GM12878 (cell line): ENCODE measurements around the gene RGS19. TPM values are rescaled to one million over a fixed set of nuclear protein-coding genes. Genes with fewer than 3 reads are reported as not detected.

ENCODE experiments used
- EZH2 ChIP-seq: IDR thresholded peaks from 2 replicates; pipeline ENCODE4 v1.6.1; 2012; ENCODE audit warnings: low read depth, mild to moderate bottlenecking, control low read depth, inconsistent platforms, low read length, borderline replicate concordance; ENCODE audit not compliant: control insufficient read depth
- HDGF ChIP-seq: fragments of 450-650 bp; IDR thresholded peaks from 2 replicates; pipeline ENCODE4 v1.6.1; 2016; ENCODE audit warnings: antibody characterized with exemption
- IKZF1 ChIP-seq: fragments of 450-650 bp; conservative IDR thresholded peaks from 2 replicates; pipeline ENCODE4 v1.6.1; 2017; ENCODE audit warnings: antibody characterized with exemption, mild to moderate bottlenecking
- MAX ChIP-seq: IDR thresholded peaks from 2 replicates; pipeline ENCODE4 v1.6.1; 2012; ENCODE audit warnings: low read depth, low read length, improper control_type of control experiment
- MEF2A ChIP-seq: IDR thresholded peaks from 2 replicates; pipeline ENCODE4 v1.6.1; 2011; ENCODE audit warnings: low read depth, mild to moderate bottlenecking, low read length, moderate library complexity; ENCODE audit not compliant: insufficient read depth
- MTA2 ChIP-seq: fragments of 450-650 bp; IDR thresholded peaks from 2 replicates; pipeline ENCODE4 v1.6.1; 2016; ENCODE audit warnings: low read depth, mild to moderate bottlenecking, moderate library complexity
- MXI1 ChIP-seq: fragments of 150-350 bp; IDR thresholded peaks from 2 replicates; pipeline ENCODE4 v1.6.1; 2011; ENCODE audit warnings: low read depth, mild to moderate bottlenecking, inconsistent platforms, low read length, improper control_type of control experiment
- NFIC ChIP-seq: IDR thresholded peaks from 2 replicates; pipeline ENCODE4 v1.6.1; 2012; ENCODE audit warnings: low read depth, mild to moderate bottlenecking, inconsistent platforms, low read length, moderate library complexity
- NR2F1 ChIP-seq: fragments of 450-650 bp; conservative IDR thresholded peaks from 2 replicates; pipeline ENCODE4 v1.6.1; 2017; ENCODE audit warnings: mild to moderate bottlenecking
- NRF1 ChIP-seq: conservative IDR thresholded peaks from 2 replicates; pipeline ENCODE4 v1.6.1; 2011; ENCODE audit warnings: mild to moderate bottlenecking, low read depth, low read length, improper control_type of control experiment
- PAX5 ChIP-seq: IDR thresholded peaks from 2 replicates; pipeline ENCODE4 v1.6.1; 2011; ENCODE audit warnings: low read depth, low read length, borderline replicate concordance
- PKNOX1 ChIP-seq: fragments of 450-650 bp; IDR thresholded peaks from 2 replicates; pipeline ENCODE4 v1.6.1; 2016; ENCODE audit warnings: mild to moderate bottlenecking
- POLR2AphosphoS5 ChIP-seq: IDR thresholded peaks from 2 replicates; pipeline ENCODE4 v1.6.1; 2011; ENCODE audit warnings: mild to moderate bottlenecking, low read length, inconsistent platforms
- RAD21 ChIP-seq: IDR thresholded peaks from 2 replicates; pipeline ENCODE4 v1.6.1; 2011; ENCODE audit warnings: mild to moderate bottlenecking, low read depth, low read length, moderate library complexity; ENCODE audit not compliant: insufficient read depth
- RBBP5 ChIP-seq: fragments of 200-600 bp; sonication (generic); conservative IDR thresholded peaks from 2 replicates; pipeline ENCODE4 v1.6.1; 2016
- REST ChIP-seq: IDR thresholded peaks from 2 replicates; pipeline ENCODE4 v1.6.1; 2012; ENCODE audit warnings: mild to moderate bottlenecking, low read depth, low read length
- SP1 ChIP-seq: IDR thresholded peaks from one replicate; pipeline ENCODE4 v1.6.1; 2011; ENCODE audit warnings: low read depth, low read length
- SPI1 ChIP-seq: IDR thresholded peaks from 2 replicates; pipeline ENCODE4 v1.6.1; 2011; ENCODE audit warnings: low read depth, mild to moderate bottlenecking, low read length, moderate library complexity, borderline replicate concordance; ENCODE audit not compliant: insufficient read depth
- SREBF1 ChIP-seq: IDR thresholded peaks from 2 replicates; pipeline ENCODE4 v1.6.1; 2012; ENCODE audit warnings: mild to moderate bottlenecking, low read length
- SUZ12 ChIP-seq: fragments of 200-600 bp; sonication (generic); IDR thresholded peaks from one replicate; pipeline ENCODE4 v1.6.1; 2018; ENCODE audit warnings: antibody characterized with exemption, mild to moderate bottlenecking; ENCODE audit not compliant: unreplicated experiment
- TBL1XR1 ChIP-seq: IDR thresholded peaks from 2 replicates; pipeline ENCODE4 v1.6.1; 2012; ENCODE audit warnings: low read depth, low read length, improper control_type of control experiment
- USF1 ChIP-seq: IDR thresholded peaks from 2 replicates; pipeline ENCODE4 v1.6.1; 2011; ENCODE audit warnings: borderline replicate concordance, low read depth, mild to moderate bottlenecking, moderate library complexity, mixed read lengths, low read length; ENCODE audit not compliant: insufficient read depth; ENCODE audit errors: extremely low read length
- WRNIP1 ChIP-seq: IDR thresholded peaks from 2 replicates; pipeline ENCODE4 v1.6.1; 2011; ENCODE audit warnings: low read depth, low read length, improper control_type of control experiment, borderline replicate concordance
- YBX1 ChIP-seq: fragments of 450-650 bp; IDR thresholded peaks from 2 replicates; pipeline ENCODE4 v1.6.1; 2016; ENCODE audit warnings: antibody characterized with exemption
- ZNF24 ChIP-seq: fragments of 450-650 bp; IDR thresholded peaks from 2 replicates; pipeline ENCODE4 v1.6.1; 2017; ENCODE audit warnings: antibody characterized with exemption, mild to moderate bottlenecking
- polyA plus RNA-seq, 11 experiments: library from polyadenylated mRNA; depleted of rRNA in 4 of 11; unstranded in 6 of 11; stranded (reverse) in 5 of 11; fragments of >200 nt; fragmentation: Nextera tagmentation in 4 of 11; fragmentation: Illumina TruSeq in 1 of 11; extraction: Ambion mirVana in 4 of 11; extraction: Trizol in 1 of 11; gene quantifications; 1 replicate in 1 of 11; 2 replicates in 10 of 11; pipeline versions ENCODE4 v1.2.1 to v1.2.3, GENCODE V29; 2011 to 2016; ENCODE audit warnings: inconsistent platforms in 2 of 11, missing spikeins in 2 of 11, low read depth in 1 of 11
- total RNA-seq, 4 experiments: library from RNA; depleted of rRNA in 3 of 4; stranded (reverse); fragments of >200 nt in 3 of 4; fragmentation: Illumina TruSeq in 1 of 4; extraction: Trizol in 1 of 4; gene quantifications; 2 replicates each; pipeline versions ENCODE4 v1.2.1 to v1.2.3, GENCODE V29; 2013 to 2021

The RGS19 gene
- total and polyA plus RNA-seq, 10 of the 15 experiments (the other 5 are each of a cell fraction or from before 2014, with no cell fraction given): 0.82 to 62.4 (median 39.8) TPM

GRCh38 chr20:64057628-64058498 is 21.5 kb downstream of the RGS19 start (continued):
- no peak for TF ChIP-seq REST
- TF ChIP-seq IKZF1: peak; percentile 77
- TF ChIP-seq MTA2: peak; percentile 55
- TF ChIP-seq USF1: no peak
- peak; percentile 53; the same call in 1 of the 2 replicates for TF ChIP-seq PAX5
- no peak for TF ChIP-seq ZNF24
- TF ChIP-seq POLR2AphosphoS5: no peak
- no peak for TF ChIP-seq MEF2A
- no peak for TF ChIP-seq NFIC
- no peak for TF ChIP-seq RBBP5
- TF ChIP-seq MXI1: peak; percentile 46; the same call in 1 of the 2 replicates
- peak; percentile 45; the same call in 1 of the 2 replicates for TF ChIP-seq MAX
- no peak for TF ChIP-seq TBL1XR1
- TF ChIP-seq WRNIP1: 0 out of 2 replicates have a peak, but pooled peaks have one; percentile 42
- peak; percentile 68 for TF ChIP-seq NR2F1
- TF ChIP-seq NRF1: no peak
- TF ChIP-seq SPI1: no peak
- TF ChIP-seq PKNOX1: no peak
- TF ChIP-seq EZH2: no peak
- peak; percentile 85 for TF ChIP-seq RAD21
- TF ChIP-seq SREBF1: no peak
- peak; percentile 85; the same call in 1 of the 2 replicates for TF ChIP-seq HDGF
- no peak for TF ChIP-seq YBX1
- TF ChIP-seq SUZ12: no peak
- peak; percentile 11 for TF ChIP-seq SP1
